SU-DHL-6 (cell line): ENCODE measurements around the gene RPP25L.

Source experiments
- H2AFZ ChIP-seq: fragments of 200-600 bp; sonication (generic); 2 replicates; pipeline ENCODE4 v1.6.1; 2014; ENCODE audit warnings: low read depth, mild to moderate bottlenecking, moderate library complexity, mixed read lengths, antibody characterized with exemption, low read length; ENCODE audit not compliant: severe bottlenecking
- H3F3A ChIP-seq: fragments of 200-600 bp; shearing (Covaris generic); 2 replicates; pipeline ENCODE4 v1.6.0; 2016; ENCODE audit warnings: antibody characterized with exemption, mild to moderate bottlenecking; ENCODE audit not compliant: insufficient read depth
- H3K27ac ChIP-seq: fragments of 200-600 bp; sonication (generic); 2 replicates; pipeline ENCODE4 v1.5.1; 2016; ENCODE audit warnings: low read depth, mild to moderate bottlenecking, low read length, moderate library complexity, mixed read lengths
- H3K27me3 ChIP-seq: fragments of 200-600 bp; sonication (generic), shearing (Covaris generic); 2 replicates; pipeline ENCODE4 v1.6.0; 2014; ENCODE audit warnings: mild to moderate bottlenecking, low read length
- H3K36me3 ChIP-seq: fragments of 200-600 bp; sonication (generic); 2 replicates; pipeline ENCODE4 v1.6.1; 2014; ENCODE audit warnings: mild to moderate bottlenecking, low read length, mixed read lengths
- H3K4me2 ChIP-seq: fragments of 300-600, 200-600 bp; shearing (Covaris generic), sonication (generic); 2 replicates; pipeline ENCODE4 v1.6.0; 2014; ENCODE audit warnings: low read length, low read depth, mild to moderate bottlenecking; ENCODE audit not compliant: poor library complexity, severe bottlenecking
- H3K4me3 ChIP-seq: fragments of 200-600 bp; sonication (generic); 2 replicates; pipeline ENCODE4 v1.5.1; 2014; ENCODE audit warnings: antibody characterized with exemption, low read length, mild to moderate bottlenecking, mixed read lengths; ENCODE audit not compliant: insufficient read depth, poor library complexity, severe bottlenecking
- H3K79me2 ChIP-seq: fragments of 200-600 bp; sonication (generic); 2 replicates; pipeline ENCODE4 v1.6.1; 2014; ENCODE audit warnings: mild to moderate bottlenecking, low read length, moderate library complexity; ENCODE audit not compliant: insufficient read depth
- H3K9ac ChIP-seq: fragments of 200-600 bp; sonication (generic); 2 replicates; pipeline ENCODE4 v1.7.0; 2014; ENCODE audit warnings: mild to moderate bottlenecking, low read length
- H3K9me2 ChIP-seq: fragments of 200-600 bp; sonication (generic); replicated peaks from 2 replicates; pipeline ENCODE4 v1.6.1; 2014; ENCODE audit warnings: low read length; ENCODE audit not compliant: insufficient read depth
- H3K9me3 ChIP-seq: fragments of 200-600 bp; sonication (generic); 2 replicates; pipeline ENCODE4 v1.6.1; 2014; ENCODE audit warnings: low read length, mixed read lengths; ENCODE audit not compliant: insufficient read depth
- H4K20me1 ChIP-seq: fragments of 200-600 bp; sonication (generic); 2 replicates; pipeline ENCODE4 v1.6.1; 2014; ENCODE audit warnings: low read depth, mild to moderate bottlenecking, antibody characterized with exemption, low read length, moderate library complexity, mixed read lengths
- EZH2phosphoT487 ChIP-seq: fragments of 200-600 bp; sonication (generic), shearing (Covaris generic); conservative IDR thresholded peaks from 2 replicates; pipeline ENCODE4 v1.6.1; 2018; ENCODE audit warnings: mild to moderate bottlenecking, antibody characterized with exemption, low read length, moderate library complexity, mixed read lengths
- TF ChIP-seq, protein P1 (sequence below): fragments of 200-600 bp; sonication (generic); IDR thresholded peaks from one replicate; pipeline ENCODE4 v1.5.1; 2017; ENCODE audit warnings: antibody characterized with exemption, mild to moderate bottlenecking, low read length, moderate library complexity; ENCODE audit not compliant: insufficient read depth, poor library complexity, severe bottlenecking

RPP25L gene

DNA sequence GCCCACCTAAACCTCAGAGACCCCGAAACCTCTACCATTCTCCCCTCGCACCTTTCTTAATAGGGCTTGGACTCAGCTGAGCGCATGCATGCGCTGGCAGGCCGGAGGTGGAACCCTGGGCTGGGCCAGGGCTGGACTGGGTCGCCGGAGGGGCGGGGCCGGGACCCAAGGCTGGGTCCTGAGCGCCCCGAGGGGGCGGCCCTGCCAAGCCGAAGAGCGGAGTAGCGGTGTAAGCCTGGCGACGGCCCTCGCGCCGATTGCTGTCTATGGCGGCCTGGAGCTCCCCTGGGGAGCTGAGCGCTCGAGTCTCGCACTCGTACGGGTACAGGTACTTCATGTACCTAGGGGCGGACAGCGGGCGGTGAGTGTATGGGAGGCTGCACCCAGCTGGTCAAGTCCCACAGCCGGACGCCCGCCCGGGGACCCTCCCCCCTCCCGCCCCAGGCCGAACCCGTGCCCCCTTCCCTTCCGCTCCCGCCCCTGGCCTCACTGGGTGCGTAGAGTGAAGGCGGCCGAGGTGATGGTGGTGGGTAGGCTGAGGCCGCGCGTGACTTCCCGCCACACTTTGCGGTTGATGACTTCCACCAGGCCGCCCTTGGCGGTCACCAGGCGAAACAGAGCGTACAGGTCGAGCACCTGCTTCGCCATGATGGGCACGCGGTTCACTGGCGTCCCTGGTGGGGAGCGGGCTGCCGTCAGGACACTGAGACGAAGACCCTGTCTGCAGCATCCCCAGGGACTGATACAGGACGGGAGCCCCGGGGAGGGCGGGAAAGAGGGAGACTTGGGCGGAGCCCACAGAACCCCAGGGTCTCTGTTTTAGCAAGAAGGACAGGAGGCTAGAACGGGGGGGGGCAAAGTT, 11.7 kb upstream of the RPP25L start:
- Histone ChIP-seq H3F3A (no peaks in the 10 kb centered on the region), H2AFZ (no peak overlapping the region), H4K20me1 (no peaks in the 10 kb centered on the region), H3K27me3 (0 out of 2 replicates have a peak, but pooled peaks cover 3% of the 10 kb centered on the region), H3K36me3 (no peaks in the 10 kb centered on the region), H3K4me3 (no peak overlapping the region), H3K4me2 (no peak overlapping the region), H3K9me3 (no peaks in the 10 kb centered on the region), H3K9ac (no peak overlapping the region), H3K27ac (no peak overlapping the region), H3K9me2 (no peaks in the 10 kb centered on the region), H3K79me2 (no peaks in the 10 kb centered on the region; the same call in 1 of the 2 replicates)
- no peak for TF ChIP-seq EZH2phosphoT487
- TF ChIP-seq, protein P1, sequence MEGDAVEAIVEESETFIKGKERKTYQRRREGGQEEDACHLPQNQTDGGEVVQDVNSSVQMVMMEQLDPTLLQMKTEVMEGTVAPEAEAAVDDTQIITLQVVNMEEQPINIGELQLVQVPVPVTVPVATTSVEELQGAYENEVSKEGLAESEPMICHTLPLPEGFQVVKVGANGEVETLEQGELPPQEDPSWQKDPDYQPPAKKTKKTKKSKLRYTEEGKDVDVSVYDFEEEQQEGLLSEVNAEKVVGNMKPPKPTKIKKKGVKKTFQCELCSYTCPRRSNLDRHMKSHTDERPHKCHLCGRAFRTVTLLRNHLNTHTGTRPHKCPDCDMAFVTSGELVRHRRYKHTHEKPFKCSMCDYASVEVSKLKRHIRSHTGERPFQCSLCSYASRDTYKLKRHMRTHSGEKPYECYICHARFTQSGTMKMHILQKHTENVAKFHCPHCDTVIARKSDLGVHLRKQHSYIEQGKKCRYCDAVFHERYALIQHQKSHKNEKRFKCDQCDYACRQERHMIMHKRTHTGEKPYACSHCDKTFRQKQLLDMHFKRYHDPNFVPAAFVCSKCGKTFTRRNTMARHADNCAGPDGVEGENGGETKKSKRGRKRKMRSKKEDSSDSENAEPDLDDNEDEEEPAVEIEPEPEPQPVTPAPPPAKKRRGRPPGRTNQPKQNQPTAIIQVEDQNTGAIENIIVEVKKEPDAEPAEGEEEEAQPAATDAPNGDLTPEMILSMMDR: no peak

- Histone ChIP-seq H2AFZ (peak within 1 kb of the TSS; percentile 91), H3K9me2 (no peaks in the 10 kb centered on the region), H3K4me3 (peak within 1 kb of the TSS; percentile 75), H4K20me1 (no peaks in the 10 kb centered on the region), H3K27me3 (no peaks in the 10 kb centered on the region), H3K9ac (peak within 1 kb of the TSS; percentile 80), H3F3A (no peaks in the 10 kb centered on the region), H3K79me2 (no peaks in the 10 kb centered on the region; the same call in 1 of the 2 replicates), H3K9me3 (no peaks in the 10 kb centered on the region), H3K4me2 (peak within 1 kb of the TSS; percentile 82), H3K27ac (no peak within 1 kb of the TSS), H3K36me3 (no peaks in the 10 kb centered on the region)
- no peak for TF ChIP-seq EZH2phosphoT487
- TF ChIP-seq, protein P1: no peak
These were observed 8.4 kb upstream of the RPP25L start, which contains the start of gene DCTN3 for GRCh38 chr9:34620061-34620994. Gene DCTN3 (minus strand): TSS chr9:34620495. CDS start chr9:34620464, 31 bp downstream.

GRCh38 chr9:34615132-34615531, 3.2 kb upstream of the RPP25L start:
- H3F3A ChIP-seq: 0 out of 2 replicates have a peak, but pooled peaks cover 7% of the 10 kb centered on the region
- H3K4me2 ChIP-seq: no peak overlapping the region
- H3K4me3 ChIP-seq: no peak overlapping the region
- no peak overlapping the region for H3K27ac ChIP-seq
- no peak overlapping the region for H2AFZ ChIP-seq
- H3K9me2 ChIP-seq: no peaks in the 10 kb centered on the region
- H3K27me3 ChIP-seq: no peaks in the 10 kb centered on the region
- no peaks in the 10 kb centered on the region for H3K9me3 ChIP-seq
- H3K36me3 ChIP-seq: no peaks in the 10 kb centered on the region
- H3K9ac ChIP-seq: no peak overlapping the region
- H3K79me2 ChIP-seq: no peaks in the 10 kb centered on the region; the same call in 1 of the 2 replicates
- no peak for TF ChIP-seq EZH2phosphoT487
- TF ChIP-seq, protein P1: no peak
- H4K20me1 ChIP-seq: no peaks in the 10 kb centered on the region
